ENCODE data around the gene FBXO42. TPM values are rescaled to one million over a fixed set of nuclear protein-coding genes. Genes with fewer than 3 reads are reported as not detected.
"Not testable (repeated sequence)": the region's sequence is repeated elsewhere in the genome, so short reads cannot be mapped to it uniquely, and the experiment has no call there.

FBXO42 gene
- total and polyA plus RNA-seq, 7 experiments from 2014 or later, result 17.9 to 26.7 (median 24.6) TPM

GRCh38 chr1:16249596-16250241 lies 102.6 kb downstream of the FBXO42 start:
- no peak for DNase-seq
- intact Hi-C loops (cut with micrococcal nuclease), result no loop called here
- Histone ChIP-seq H3K27ac (ENCODE audit: low read depth, low read length) (peak overlapping the region; percentile 56), H3K36me3 (ENCODE audit: control insufficient read depth in 2 of 3, insufficient read depth in 3 of 3, low read length in 3 of 3) (peaks cover 0 to 61% (median 3%) of the 10 kb centered on the region in 3 experiments), H3K27me3 (ENCODE audit: control insufficient read depth in 2 of 2, insufficient read depth in 2 of 2, low read length in 2 of 2) (no peaks in the 10 kb centered on the region), H3K4me3 (ENCODE audit: low read length) (no peak overlapping the region), H3K4me1 (ENCODE audit: control insufficient read depth in 2 of 2, insufficient read depth in 2 of 2, low read length in 2 of 2) (peaks cover 0 to 5% of the 10 kb centered on the region in 2 donors), H3K9me3 (ENCODE audit: control insufficient read depth in 2 of 3, low read length in 3 of 3) (no peaks in the 10 kb centered on the region)
- Mint-ChIP-seq H3K36me3 (peaks cover 0 to 17% (median 12%) of the 10 kb centered on the region in 5 donors), H3K27ac (peak overlapping the region in 7 of 9 donors; percentile 49 to 86 (median 76)), H3K9me3 (no peaks in the 10 kb centered on the region), H3K27me3 (no peaks in the 10 kb centered on the region), H3K4me3 (peak overlapping the region in 1 of 10 donors; percentile 20), H3K4me1 (peaks cover 12 to 41% (median 20%) of the 10 kb centered on the region in 7 donors)
- ATAC-seq, result no peak
- CTCF ChIA-PET, result no interaction called here
- POLR2A ChIA-PET, result no interaction called here

GRCh38 chr1:16248603-16249516 lies 103.4 kb downstream of the FBXO42 start:
- Histone ChIP-seq H3K27ac (ENCODE audit: low read depth, low read length) (peak overlapping the region; percentile 56), H3K36me3 (ENCODE audit: control insufficient read depth in 2 of 3, insufficient read depth in 3 of 3, low read length in 3 of 3) (peaks cover 0 to 52% (median 0%) of the 10 kb centered on the region in 3 experiments), H3K4me3 (ENCODE audit: low read length) (no peak overlapping the region), H3K27me3 (ENCODE audit: control insufficient read depth in 2 of 2, insufficient read depth in 2 of 2, low read length in 2 of 2) (no peaks in the 10 kb centered on the region), H3K4me1 (ENCODE audit: control insufficient read depth in 2 of 2, insufficient read depth in 2 of 2, low read length in 2 of 2) (peaks cover 4 to 5% of the 10 kb centered on the region in 2 donors), H3K9me3 (ENCODE audit: control insufficient read depth in 2 of 3, low read length in 3 of 3) (no peaks in the 10 kb centered on the region)
- peak overlapping the region in 8 of 9 donors; percentile 49 to 86 (median 74) for H3K27ac Mint-ChIP-seq
- H3K27me3 Mint-ChIP-seq, result no peaks in the 10 kb centered on the region
- peaks cover 15 to 42% (median 25%) of the 10 kb centered on the region in 7 donors for H3K4me1 Mint-ChIP-seq
- ChIA-PET POLR2A (interaction anchor here (0.8 to 1.1 kb wide), 3 partner anchors 11 to 79 kb away, joined by 3 read pairs; partner anchors contain the start of gene CPLANE2), CTCF (interaction anchor here (0.5 to 1.1 kb wide), 3 partner anchors 44 to 180 kb away, joined by 3 to 4 read pairs (median 3); no protein-coding TSS in a partner anchor)
- ATAC-seq (no peak), DNase-seq (no peak)
- intact Hi-C loops (cut with micrococcal nuclease), result no loop called here
- no peaks in the 10 kb centered on the region for H3K9me3 Mint-ChIP-seq
- peak overlapping the region in 2 of 10 donors; percentile 24 to 32 for H3K4me3 Mint-ChIP-seq
- peaks cover 0 to 12% (median 7%) of the 10 kb centered on the region in 5 donors for H3K36me3 Mint-ChIP-seq

- ChIA-PET CTCF (interaction anchor here (0.5 to 1.1 kb wide), 5 partner anchors 43 to 670 kb away, joined by 3 to 4 read pairs (median 3); no protein-coding TSS in a partner anchor), POLR2A (interaction anchor here (1.1 kb wide), 1 partner anchor 43 kb away, joined by 3 read pairs; no protein-coding TSS in a partner anchor)
- Mint-ChIP-seq H3K4me1 (peaks cover 15 to 42% (median 25%) of the 10 kb centered on the region in 7 donors), H3K36me3 (peaks cover 0 to 12% (median 7%) of the 10 kb centered on the region in 5 donors), H3K4me3 (no peak overlapping the region), H3K9me3 (no peaks in the 10 kb centered on the region), H3K27ac (peak overlapping the region in 7 of 9 donors; percentile 8 to 76 (median 49)), H3K27me3 (no peaks in the 10 kb centered on the region)
- intact Hi-C loops (cut with micrococcal nuclease), result no loop called here
- DNase-seq (no peak), ATAC-seq (no peak)
- Histone ChIP-seq H3K27ac (ENCODE audit: low read depth, low read length) (peak overlapping the region; percentile 56), H3K9me3 (ENCODE audit: control insufficient read depth in 2 of 3, low read length in 3 of 3) (no peaks in the 10 kb centered on the region), H3K27me3 (ENCODE audit: control insufficient read depth in 2 of 2, insufficient read depth in 2 of 2, low read length in 2 of 2) (no peaks in the 10 kb centered on the region), H3K4me3 (ENCODE audit: low read length) (no peak overlapping the region), H3K4me1 (ENCODE audit: control insufficient read depth in 2 of 2, insufficient read depth in 2 of 2, low read length in 2 of 2) (peaks cover 5% of the 10 kb centered on the region in 2 donors), H3K36me3 (ENCODE audit: control insufficient read depth in 2 of 3, insufficient read depth in 3 of 3, low read length in 3 of 3) (peaks cover 0 to 45% (median 0%) of the 10 kb centered on the region in 3 experiments)
Observed at GRCh38 chr1:16248007-16248436, 104.3 kb downstream of the FBXO42 start.

- Mint-ChIP-seq H3K4me3 (no peak overlapping the region), H3K27me3 (no peaks in the 10 kb centered on the region), H3K4me1 (peaks cover 15 to 40% (median 25%) of the 10 kb centered on the region in 7 donors), H3K27ac (peak overlapping the region in 6 of 9 donors; percentile 13 to 80 (median 44)), H3K36me3 (peaks cover 0 to 9% (median 3%) of the 10 kb centered on the region in 5 donors), H3K9me3 (no peaks in the 10 kb centered on the region)
- POLR2A ChIA-PET, result interaction anchor here (1.1 kb wide), 1 partner anchor 42 kb away, joined by 3 read pairs; no protein-coding TSS in a partner anchor
- Histone ChIP-seq H3K4me3 (ENCODE audit: low read length) (no peak overlapping the region), H3K4me1 (ENCODE audit: control insufficient read depth in 2 of 2, insufficient read depth in 2 of 2, low read length in 2 of 2) (peaks cover 5% of the 10 kb centered on the region in 2 donors), H3K36me3 (ENCODE audit: control insufficient read depth in 2 of 3, insufficient read depth in 3 of 3, low read length in 3 of 3) (peaks cover 0 to 40% (median 0%) of the 10 kb centered on the region in 3 experiments), H3K27me3 (ENCODE audit: control insufficient read depth in 2 of 2, insufficient read depth in 2 of 2, low read length in 2 of 2) (no peaks in the 10 kb centered on the region), H3K27ac (ENCODE audit: low read depth, low read length) (no peak overlapping the region), H3K9me3 (ENCODE audit: control insufficient read depth in 2 of 3, low read length in 3 of 3) (no peaks in the 10 kb centered on the region)
- CTCF ChIA-PET, result interaction anchor here (0.5 to 1.1 kb wide), 4 partner anchors 43 to 182 kb away, joined by 3 to 5 read pairs (median 4); no protein-coding TSS in a partner anchor
- intact Hi-C loops (cut with micrococcal nuclease), result no loop called here
- ATAC-seq (no peak), DNase-seq (no peak)
Observed at GRCh38 chr1:16247441-16247840, 104.8 kb downstream of the FBXO42 start.

- Mint-ChIP-seq H3K4me1 (peaks cover 15 to 38% (median 25%) of the 10 kb centered on the region in 7 donors), H3K36me3 (peaks cover 0 to 6% (median 0%) of the 10 kb centered on the region in 5 donors), H3K27ac (peak overlapping the region in 2 of 9 donors; percentile 13 to 36), H3K27me3 (no peaks in the 10 kb centered on the region), H3K9me3 (no peaks in the 10 kb centered on the region), H3K4me3 (no peak overlapping the region)
- POLR2A ChIA-PET, result no interaction called here
- Histone ChIP-seq H3K27ac (ENCODE audit: low read depth, low read length) (no peak overlapping the region), H3K36me3 (ENCODE audit: control insufficient read depth in 2 of 3, insufficient read depth in 3 of 3, low read length in 3 of 3) (peaks cover 0 to 36% (median 0%) of the 10 kb centered on the region in 3 experiments), H3K4me1 (ENCODE audit: control insufficient read depth in 2 of 2, insufficient read depth in 2 of 2, low read length in 2 of 2) (peaks cover 5% of the 10 kb centered on the region in 2 donors), H3K27me3 (ENCODE audit: control insufficient read depth in 2 of 2, insufficient read depth in 2 of 2, low read length in 2 of 2) (no peaks in the 10 kb centered on the region), H3K4me3 (ENCODE audit: low read length) (no peak overlapping the region), H3K9me3 (ENCODE audit: control insufficient read depth in 2 of 3, low read length in 3 of 3) (no peaks in the 10 kb centered on the region)
- DNase-seq (no peak), ATAC-seq (no peak)
- CTCF ChIA-PET, result interaction anchor here (0.5 to 1.1 kb wide), 3 partner anchors 70 to 181 kb away, joined by 3 to 5 read pairs (median 4); no protein-coding TSS in a partner anchor
- intact Hi-C loops (cut with micrococcal nuclease), result no loop called here
Observed at GRCh38 chr1:16246961-16247360, 105.3 kb downstream of the FBXO42 start.

- H3K4me3 Mint-ChIP-seq; H3K36me3 Mint-ChIP-seq; H3K27ac ChIP-seq (ENCODE audit: low read depth, low read length); H3K27me3 ChIP-seq (ENCODE audit: control insufficient read depth in 2 of 2, insufficient read depth in 2 of 2, low read length in 2 of 2); H3K9me3 Mint-ChIP-seq; H3K9me3 ChIP-seq (ENCODE audit: control insufficient read depth in 2 of 3, low read length in 3 of 3); H3K27me3 Mint-ChIP-seq; DNase-seq; ATAC-seq; H3K4me3 ChIP-seq (ENCODE audit: low read length); H3K4me1 ChIP-seq (ENCODE audit: control insufficient read depth in 2 of 2, insufficient read depth in 2 of 2, low read length in 2 of 2); intact Hi-C loops (cut with micrococcal nuclease); POLR2A ChIA-PET: not testable (repeated sequence)
- H3K36me3 ChIP-seq (ENCODE audit: control insufficient read depth in 2 of 3, insufficient read depth in 3 of 3, low read length in 3 of 3), result peaks cover 0 to 28% (median 0%) of the 10 kb centered on the region in 3 experiments
- Mint-ChIP-seq H3K27ac (peak overlapping the region in 1 of 9 donors; percentile 17), H3K4me1 (peaks cover 13 to 34% (median 25%) of the 10 kb centered on the region in 7 donors)
- CTCF ChIA-PET, result interaction anchor here (0.7 to 0.8 kb wide), 2 partner anchors 50 to 60 kb away, joined by 3 to 5 read pairs; no protein-coding TSS in a partner anchor
Observed at GRCh38 chr1:16246239-16246638, 106.0 kb downstream of the FBXO42 start.

Measured in naive thymus-derived CD4-positive, alpha-beta T cell (primary cell).